Hepatocyte (in vitro differentiated cells): Measurements from ENCODE around the gene CHST4. TPM values are rescaled to one million over a fixed set of nuclear protein-coding genes. Genes with fewer than 3 reads are reported as not detected.
A peak's percentile ranks its signal among the peaks of the same experiment; 100 is the strongest.

ENCODE experiments used
- DNase-seq: peaks from one replicate; pipeline ENCODE4 v3.0.0-alpha.2; 2016; ENCODE audit warnings: low spot score
- H2AFZ ChIP-seq: fragments of 200-600 bp; sonication (generic); 2 replicates; pipeline ENCODE4 v1.6.0; 2016; ENCODE audit warnings: antibody characterized with exemption, mild to moderate bottlenecking
- H3K27ac ChIP-seq: fragments of 200-600 bp; sonication (generic); 2 replicates; pipeline ENCODE4 v1.5.1; 2016; ENCODE audit warnings: mild to moderate bottlenecking
- H3K27me3 ChIP-seq: fragments of 200-600 bp; sonication (generic); 2 replicates; pipeline ENCODE4 v1.6.1; 2016
- H3K36me3 ChIP-seq: fragments of 200-600 bp; sonication (generic); replicated peaks from 2 replicates; pipeline ENCODE4 v1.5.1; 2016; ENCODE audit warnings: low read depth; ENCODE audit not compliant: insufficient read depth
- H3K4me1 ChIP-seq: fragments of 200-600 bp; sonication (generic); 2 replicates; pipeline ENCODE4 v1.5.1; 2016; ENCODE audit warnings: mild to moderate bottlenecking, moderate library complexity; ENCODE audit not compliant: insufficient read depth
- H3K4me2 ChIP-seq: fragments of 200-600 bp; sonication (generic); 2 replicates; pipeline ENCODE4 v1.6.0; 2016
- H3K4me3 ChIP-seq: fragments of 200-600 bp; sonication (generic); 2 replicates; pipeline ENCODE4 v1.5.1; 2016; ENCODE audit warnings: mild to moderate bottlenecking
- H3K79me2 ChIP-seq: fragments of 200-600 bp; sonication (generic); 2 replicates; pipeline ENCODE4 v1.6.0; 2017; ENCODE audit warnings: mild to moderate bottlenecking
- H3K9me2 ChIP-seq: fragments of 200-600 bp; sonication (generic); replicated peaks from 2 replicates; pipeline ENCODE4 v1.6.0; 2017; ENCODE audit warnings: mild to moderate bottlenecking; ENCODE audit not compliant: insufficient read depth
- H3K9me3 ChIP-seq: fragments of 200-600 bp; sonication (generic); 2 replicates; pipeline ENCODE4 v1.5.1; 2016; ENCODE audit warnings: low read depth, mild to moderate bottlenecking
- H4K20me1 ChIP-seq: fragments of 200-600 bp; sonication (generic); 2 replicates; pipeline ENCODE4 v1.6.0; 2016; ENCODE audit warnings: mild to moderate bottlenecking; ENCODE audit not compliant: insufficient read depth, poor library complexity, severe bottlenecking
- CTCF ChIP-seq: fragments of 200-600 bp; sonication (generic); IDR thresholded peaks from 2 replicates; pipeline ENCODE4 v1.5.1; 2016; ENCODE audit warnings: antibody characterized with exemption, mild to moderate bottlenecking; ENCODE audit not compliant: poor library complexity
- EZH2 ChIP-seq: fragments of 200-600 bp; sonication (generic); IDR thresholded peaks from 2 replicates; pipeline ENCODE4 v1.6.1; 2016; ENCODE audit warnings: antibody characterized with exemption, mild to moderate bottlenecking, borderline replicate concordance
- EZH2phosphoT487 ChIP-seq: fragments of 200-600 bp; sonication (generic); IDR thresholded peaks from one replicate; pipeline ENCODE4 v1.6.1; 2018; ENCODE audit warnings: antibody characterized with exemption, mild to moderate bottlenecking, low read depth, moderate library complexity; ENCODE audit not compliant: unreplicated experiment, severe bottlenecking
- WGBS: methylation state at CpG from one replicate; pipeline ENCODE4 v1.1.6; 2016; ENCODE audit warnings: low lambda C conversion rate; ENCODE audit errors: missing lambda C conversion rate; 5-methylcytosine and 5-hydroxymethylcytosine counted together
- polyA plus RNA-seq: library from polyadenylated mRNA; unstranded; fragments of >200 nt; fragmentation: Nextera tagmentation; extraction: Ambion mirVana; gene quantifications from 2 replicates; pipeline ENCODE4 v1.2.1, GENCODE V29; 2016
- total RNA-seq: library from RNA; depleted of rRNA; stranded (reverse); fragments of >200 nt; gene quantifications from 2 replicates; pipeline ENCODE4 v1.2.3, GENCODE V29; 2014

CHST4 gene
- total and polyA plus RNA-seq, 2 experiments from 2014 or later: 0.06 to 0.10 TPM

GRCh38 chr16:71536752-71537499 lies 10.7 kb downstream of the CHST4 start:
- TF ChIP-seq EZH2 (no peak), CTCF (no peak), EZH2phosphoT487 (no peak)
- whole genome bisulfite sequencing: 94% methylated on average over 28 of the region's 28 CpGs
- DNase-seq: no peak

GRCh38 chr16:71537643-71538042 lies 11.4 kb downstream of the CHST4 start:
- TF ChIP-seq CTCF: peak; percentile 64
- no peak for TF ChIP-seq EZH2

More at GRCh38 chr16:71536752-71537499, 10.7 kb downstream of the CHST4 start:
- Histone ChIP-seq H3K79me2 (no peaks in the 10 kb centered on the region), H3K27me3 (peaks cover 3% of the 10 kb centered on the region), H4K20me1 (no peaks in the 10 kb centered on the region), H2AFZ (no peak overlapping the region), H3K4me3 (no peak overlapping the region), H3K27ac (no peak overlapping the region), H3K9me2 (no peaks in the 10 kb centered on the region), H3K36me3 (no peaks in the 10 kb centered on the region), H3K9me3 (no peaks in the 10 kb centered on the region), H3K4me2 (no peak overlapping the region), H3K4me1 (no peaks in the 10 kb centered on the region)

GRCh38 chr16:71542377-71542776 lies 16.2 kb downstream of the CHST4 start:
- Histone ChIP-seq H3K27ac (no peak overlapping the region), H3K9me3 (no peaks in the 10 kb centered on the region), H3K4me3 (no peak overlapping the region), H3K36me3 (no peaks in the 10 kb centered on the region), H4K20me1 (no peaks in the 10 kb centered on the region), H3K27me3 (peaks cover 3% of the 10 kb centered on the region), H3K4me2 (no peak overlapping the region), H3K79me2 (no peaks in the 10 kb centered on the region), H3K4me1 (no peaks in the 10 kb centered on the region), H3K9me2 (no peaks in the 10 kb centered on the region), H2AFZ (no peak overlapping the region)
- peak; percentile 56 for DNase-seq
- TF ChIP-seq EZH2 (no peak), EZH2phosphoT487 (no peak), CTCF (peak; percentile 45)
- WGBS: 22% methylated on average over 11 of the region's 11 CpGs

More at GRCh38 chr16:71537643-71538042, 11.4 kb downstream of the CHST4 start:
- no peaks in the 10 kb centered on the region for H3K36me3 ChIP-seq
- peaks cover 3% of the 10 kb centered on the region for H3K27me3 ChIP-seq
- H3K4me1 ChIP-seq: no peaks in the 10 kb centered on the region
- H3K9me2 ChIP-seq: no peaks in the 10 kb centered on the region
- no peak overlapping the region for H2AFZ ChIP-seq
- H3K4me2 ChIP-seq: no peak overlapping the region
- H3K27ac ChIP-seq: no peak overlapping the region
- H3K9me3 ChIP-seq: no peaks in the 10 kb centered on the region
- H3K79me2 ChIP-seq: no peaks in the 10 kb centered on the region
- no peaks in the 10 kb centered on the region for H4K20me1 ChIP-seq
- DNase-seq: peak; percentile 73
- H3K4me3 ChIP-seq: no peak overlapping the region
- 51% methylated on average over 6 of the region's 6 CpGs for WGBS
